Measurements from ENCODE around the gene PLSCR4. TPM values are rescaled to one million over a fixed set of nuclear protein-coding genes. Genes with fewer than 3 reads are reported as not detected.
A peak's percentile ranks its signal among the peaks of the same experiment; 100 is the strongest.

PLSCR4 gene
- total and polyA plus RNA-seq, 2 donors (not counting 3 experiments of a cell fraction or from before 2014, with no cell fraction given) = 81.5 to 91.7 TPM

- peak overlapping the region; percentile 81 for H3K27ac ChIP-seq (ENCODE audit: insufficient read depth, low read depth, low read length)
- dilution Hi-C loops (cut with MboI; ENCODE audit: extremely low pct_ligation_motif_present, low sequenced_read_pairs) (no loop called here), intact Hi-C loops (cut with micrococcal nuclease) (loop anchor here (1.0 to 2.0 kb wide), 6 partner anchors 18 to 312 kb away; partner anchors contain the start of gene PLSCR4)
- no peaks in the 10 kb centered on the region for H3K9me3 ChIP-seq (replicated peaks; ENCODE audit: control insufficient read depth, insufficient read depth, low read length)
- peaks cover 4 to 10% of the 10 kb centered on the region in 2 experiments for H3K36me3 ChIP-seq (ENCODE audit: control insufficient read depth in 2 of 2, extremely low read depth in 1 of 2, insufficient read depth in 2 of 2, low read length in 2 of 2)
- no peaks in the 10 kb centered on the region for H3K27me3 ChIP-seq (ENCODE audit: control insufficient read depth in 2 of 2, insufficient read depth in 2 of 2, low read length in 2 of 2)
- peaks cover 47% of the 10 kb centered on the region for H3K4me1 ChIP-seq (ENCODE audit: control insufficient read depth, extremely low read depth, insufficient read depth, low read length)
- ChIA-PET CTCF (interaction anchor here (1.0 to 3.9 kb wide), 7 partner anchors 18 to 383 kb away, joined by 3 to 50 read pairs (median 4); no protein-coding TSS in a partner anchor), POLR2A (interaction anchor here (0.5 to 2.1 kb wide), 4 partner anchors 28 to 132 kb away, joined by 3 to 5 read pairs (median 4); partner anchors contain the start of gene PLOD2)
- H3K4me3 ChIP-seq (replicated peaks in 1 of 3; ENCODE audit: insufficient read depth in 1 of 3, low read depth in 1 of 3, low read length in 3 of 3) = no peak overlapping the region
- FAIRE-seq (peak; percentile 94), DNase-seq (ENCODE audit: low read depth, low spot score) (peak; percentile 97)
- no peaks in the 10 kb centered on the region for H3K79me2 ChIP-seq (ENCODE audit: control insufficient read depth, insufficient read depth, low read length)
- H3K9me1 ChIP-seq (replicated peaks; ENCODE audit: control insufficient read depth, extremely low read depth, insufficient read depth, low read length) = no peaks in the 10 kb centered on the region
- no peak overlapping the region for H2AFZ ChIP-seq (ENCODE audit: low read depth, low read length)
- H3K4me2 ChIP-seq (ENCODE audit: insufficient read depth, low read length) = peak overlapping the region; percentile 62
- no TSS peak for BruUV-seq (replicated peaks)
- TF ChIP-seq EZH2 (IDR thresholded peaks at IDR 0.05; ENCODE audit: borderline replicate concordance, low read depth, low read length, severe bottlenecking) (no peak), POLR2A (IDR thresholded peaks at IDR 0.05; ENCODE audit: low read depth, low read length) (peak; percentile 93), JUN (IDR thresholded peaks at IDR 0.05; ENCODE audit: borderline replicate concordance, insufficient read depth, insufficient read length, low read depth) (peak; percentile 85), GATA2 (IDR thresholded peaks at IDR 0.05; ENCODE audit: insufficient read depth, insufficient read length, low read depth, low read length) (peak; percentile 97), POLR2AphosphoS5 (IDR thresholded peaks at IDR 0.05; ENCODE audit: insufficient read depth, low read depth, low read length) (peak; percentile 98), FOS (IDR thresholded peaks at IDR 0.05; ENCODE audit: borderline replicate concordance, insufficient read depth, low read length) (peak; percentile 17)
- TF ChIP-seq, protein P1, sequence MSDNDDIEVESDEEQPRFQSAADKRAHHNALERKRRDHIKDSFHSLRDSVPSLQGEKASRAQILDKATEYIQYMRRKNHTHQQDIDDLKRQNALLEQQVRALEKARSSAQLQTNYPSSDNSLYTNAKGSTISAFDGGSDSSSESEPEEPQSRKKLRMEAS (IDR thresholded peaks at IDR 0.05; ENCODE audit: insufficient read depth, insufficient read length) = no peak
- H3K9ac ChIP-seq (replicated peaks; ENCODE audit: extremely low read depth, insufficient read depth, low read length) = peak overlapping the region; percentile 40
- H4K20me1 ChIP-seq (replicated peaks; ENCODE audit: control insufficient read depth, extremely low read depth, insufficient read depth, low read length) = no peaks in the 10 kb centered on the region
Observed at GRCh38 chr3:146195030-146195429, 55.9 kb downstream of the PLSCR4 start.

DNA sequence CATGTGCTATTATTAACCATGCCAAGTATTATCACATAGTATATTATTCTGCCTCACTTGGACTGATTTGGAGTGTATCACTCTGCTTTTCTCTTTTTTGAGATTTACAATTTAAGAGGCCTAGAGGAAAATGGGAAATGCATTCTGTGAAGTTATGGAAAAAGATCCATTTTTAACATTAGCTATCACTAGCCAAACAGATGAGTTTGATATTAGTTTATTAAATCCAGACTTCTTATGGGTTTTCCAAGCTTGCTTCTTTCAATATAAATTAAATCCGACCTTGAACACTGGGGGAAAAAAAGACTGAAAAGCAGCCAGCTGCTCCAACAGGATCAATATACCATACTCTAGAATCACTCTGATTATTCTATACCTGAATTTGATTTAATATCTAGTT lies 59.9 kb downstream of the PLSCR4 start:
- no peak overlapping the region for H3K27ac ChIP-seq (ENCODE audit: insufficient read depth, low read depth, low read length)
- H3K4me2 ChIP-seq (ENCODE audit: insufficient read depth, low read length) = no peak overlapping the region
- dilution Hi-C loops (cut with MboI; ENCODE audit: extremely low pct_ligation_motif_present, low sequenced_read_pairs) (no loop called here), intact Hi-C loops (cut with micrococcal nuclease) (no loop called here)
- H3K4me1 ChIP-seq (ENCODE audit: control insufficient read depth, extremely low read depth, insufficient read depth, low read length) = peaks cover 33% of the 10 kb centered on the region
- CTCF ChIA-PET = interaction anchor here (1.0 to 5.1 kb wide), 8 partner anchors 10 to 447 kb away, joined by 3 to 347 read pairs (median 36); partner anchors contain the start of gene PLOD2
- H3K9me1 ChIP-seq (replicated peaks; ENCODE audit: control insufficient read depth, extremely low read depth, insufficient read depth, low read length) = no peaks in the 10 kb centered on the region
- no peak overlapping the region for H3K9ac ChIP-seq (replicated peaks; ENCODE audit: extremely low read depth, insufficient read depth, low read length)
- peaks cover 0 to 10% of the 10 kb centered on the region in 2 experiments for H3K36me3 ChIP-seq (ENCODE audit: control insufficient read depth in 2 of 2, extremely low read depth in 1 of 2, insufficient read depth in 2 of 2, low read length in 2 of 2)
- no peaks in the 10 kb centered on the region for H4K20me1 ChIP-seq (replicated peaks; ENCODE audit: control insufficient read depth, extremely low read depth, insufficient read depth, low read length)
- POLR2A ChIA-PET = no interaction called here
- H3K9me3 ChIP-seq (replicated peaks; ENCODE audit: control insufficient read depth, insufficient read depth, low read length) = no peaks in the 10 kb centered on the region
- H3K79me2 ChIP-seq (ENCODE audit: control insufficient read depth, insufficient read depth, low read length) = no peaks in the 10 kb centered on the region
- BruUV-seq (replicated peaks) = no TSS peak
- FAIRE-seq (no peak), DNase-seq (ENCODE audit: low read depth, low spot score) (no peak)
- TF ChIP-seq MYC (IDR thresholded peaks at IDR 0.05; ENCODE audit: low read depth, low read length) = no peak
- no peak for TF ChIP-seq POLR2AphosphoS5 (IDR thresholded peaks at IDR 0.05; ENCODE audit: insufficient read depth, low read depth, low read length)
- TF ChIP-seq EZH2 (IDR thresholded peaks at IDR 0.05; ENCODE audit: borderline replicate concordance, low read depth, low read length, severe bottlenecking) = no peak
- TF ChIP-seq, protein P1 (IDR thresholded peaks at IDR 0.05; ENCODE audit: insufficient read depth, insufficient read length) = no peak
- no peak for TF ChIP-seq FOS (IDR thresholded peaks at IDR 0.05; ENCODE audit: borderline replicate concordance, insufficient read depth, low read length)
- TF ChIP-seq, protein P2, sequence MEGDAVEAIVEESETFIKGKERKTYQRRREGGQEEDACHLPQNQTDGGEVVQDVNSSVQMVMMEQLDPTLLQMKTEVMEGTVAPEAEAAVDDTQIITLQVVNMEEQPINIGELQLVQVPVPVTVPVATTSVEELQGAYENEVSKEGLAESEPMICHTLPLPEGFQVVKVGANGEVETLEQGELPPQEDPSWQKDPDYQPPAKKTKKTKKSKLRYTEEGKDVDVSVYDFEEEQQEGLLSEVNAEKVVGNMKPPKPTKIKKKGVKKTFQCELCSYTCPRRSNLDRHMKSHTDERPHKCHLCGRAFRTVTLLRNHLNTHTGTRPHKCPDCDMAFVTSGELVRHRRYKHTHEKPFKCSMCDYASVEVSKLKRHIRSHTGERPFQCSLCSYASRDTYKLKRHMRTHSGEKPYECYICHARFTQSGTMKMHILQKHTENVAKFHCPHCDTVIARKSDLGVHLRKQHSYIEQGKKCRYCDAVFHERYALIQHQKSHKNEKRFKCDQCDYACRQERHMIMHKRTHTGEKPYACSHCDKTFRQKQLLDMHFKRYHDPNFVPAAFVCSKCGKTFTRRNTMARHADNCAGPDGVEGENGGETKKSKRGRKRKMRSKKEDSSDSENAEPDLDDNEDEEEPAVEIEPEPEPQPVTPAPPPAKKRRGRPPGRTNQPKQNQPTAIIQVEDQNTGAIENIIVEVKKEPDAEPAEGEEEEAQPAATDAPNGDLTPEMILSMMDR (IDR thresholded peaks at IDR 0.05; ENCODE audit: extremely low read depth in 1 of 2, insufficient read depth in 1 of 2, low read depth in 1 of 2, low read length in 2 of 2) = no peak
- TF ChIP-seq GATA2 (IDR thresholded peaks at IDR 0.05; ENCODE audit: insufficient read depth, insufficient read length, low read depth, low read length) = no peak
- TF ChIP-seq POLR2A (IDR thresholded peaks at IDR 0.05; ENCODE audit: low read depth, low read length) = no peak
- TF ChIP-seq JUN (IDR thresholded peaks at IDR 0.05; ENCODE audit: borderline replicate concordance, insufficient read depth, insufficient read length, low read depth) = no peak
- H3K27me3 ChIP-seq (ENCODE audit: control insufficient read depth in 2 of 2, insufficient read depth in 2 of 2, low read length in 2 of 2) = no peaks in the 10 kb centered on the region
- no peak overlapping the region for H2AFZ ChIP-seq (ENCODE audit: low read depth, low read length)
- H3K4me3 ChIP-seq (replicated peaks in 1 of 3; ENCODE audit: insufficient read depth in 1 of 3, low read depth in 1 of 3, low read length in 3 of 3) = no peak overlapping the region
